CD4-positive, alpha-beta T cell treated with Interleukin-1 beta for 1 hour (primary cell): Measurements from ENCODE around the gene SDHAF4.
"Not testable (repeated sequence)": the region's sequence is repeated elsewhere in the genome, so short reads cannot be mapped to it uniquely, and the experiment has no call there.

Experiments
- DNase-seq, 2 donors: peaks; one replicate each; pipeline ENCODE4 v3.0.0-alpha.2; 2020 to 2022

The SDHAF4 gene

DNA sequence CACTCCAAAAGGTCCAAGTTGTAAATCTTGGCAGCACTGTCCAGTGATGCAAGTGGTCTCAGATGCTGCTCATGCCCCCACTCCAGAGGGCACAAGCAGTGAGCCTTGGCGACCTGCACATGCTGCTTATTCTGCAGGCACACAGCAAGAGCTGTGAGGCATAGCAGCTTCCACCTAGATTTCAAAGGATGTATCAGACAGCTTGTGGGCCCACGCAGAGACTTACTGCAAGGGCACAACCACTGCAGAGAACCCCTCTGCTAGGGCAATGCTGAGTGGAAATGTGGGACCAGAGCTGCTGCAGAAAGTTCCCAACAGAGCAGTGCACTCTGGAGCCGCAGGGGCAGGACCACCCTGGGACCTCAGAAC lies 26.4 kb downstream of the SDHAF4 start:
- DNase-seq: no peak

DNA sequence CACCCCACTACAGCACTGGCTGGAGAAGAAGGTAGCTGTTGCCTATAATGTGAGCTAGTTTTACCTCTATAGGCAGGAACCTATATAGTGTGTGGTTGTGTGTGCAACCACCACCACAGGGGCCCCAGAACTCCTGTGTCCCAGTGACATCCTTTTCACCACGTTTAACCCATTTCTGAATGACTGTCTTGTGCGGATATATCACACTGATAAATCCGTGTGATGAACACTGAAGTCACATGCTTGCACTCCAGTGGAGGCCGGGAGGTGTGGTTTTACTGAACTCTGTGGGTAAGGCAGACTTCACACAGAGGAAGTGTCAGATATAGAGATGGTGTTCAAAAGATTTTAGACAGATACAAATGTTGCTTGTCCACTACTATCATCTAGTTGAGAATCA lies 32.5 kb downstream of the SDHAF4 start:
- peak in 1 of 2 donors; percentile 8 for DNase-seq

DNA sequence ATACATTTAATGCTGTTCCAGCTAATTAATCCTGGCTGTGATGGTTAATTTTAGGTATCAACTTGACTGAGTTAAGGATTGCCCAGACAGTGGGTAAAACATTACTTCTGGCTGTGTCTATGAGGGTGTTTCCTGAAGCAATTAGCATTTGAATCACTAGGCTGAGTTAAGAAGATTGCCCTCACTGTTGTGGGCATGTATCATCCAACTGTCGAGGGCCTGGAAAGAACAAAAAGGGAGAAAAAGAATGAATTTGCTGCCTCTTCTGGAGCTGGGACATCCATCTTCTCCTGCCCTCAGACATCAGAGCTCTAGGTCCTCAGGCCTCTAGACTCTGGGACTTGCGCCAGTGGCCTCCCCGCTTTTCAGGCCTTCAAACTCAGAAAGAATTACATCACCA lies 34.3 kb downstream of the SDHAF4 start:
- no peak for DNase-seq

DNA sequence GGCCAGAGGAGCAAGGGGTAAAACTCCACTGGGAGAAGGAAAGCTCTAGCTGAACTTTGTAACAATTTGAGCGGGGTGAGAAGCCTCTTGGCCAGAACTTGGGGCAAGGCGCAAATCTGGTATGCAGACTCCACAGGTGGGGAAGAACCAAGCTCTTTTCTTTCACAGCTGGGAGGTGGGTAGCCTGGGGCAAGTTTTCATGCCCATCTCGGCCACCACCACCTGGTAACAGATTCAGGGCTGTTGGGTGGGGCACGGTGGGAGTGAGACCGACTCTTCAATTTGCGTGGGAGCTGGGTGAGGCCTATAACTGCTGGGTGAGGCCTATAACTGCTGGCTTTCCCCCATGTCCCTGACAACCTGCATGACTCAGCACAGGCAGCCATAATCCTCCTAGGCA lies 37.5 kb downstream of the SDHAF4 start:
- no peak for DNase-seq

DNA sequence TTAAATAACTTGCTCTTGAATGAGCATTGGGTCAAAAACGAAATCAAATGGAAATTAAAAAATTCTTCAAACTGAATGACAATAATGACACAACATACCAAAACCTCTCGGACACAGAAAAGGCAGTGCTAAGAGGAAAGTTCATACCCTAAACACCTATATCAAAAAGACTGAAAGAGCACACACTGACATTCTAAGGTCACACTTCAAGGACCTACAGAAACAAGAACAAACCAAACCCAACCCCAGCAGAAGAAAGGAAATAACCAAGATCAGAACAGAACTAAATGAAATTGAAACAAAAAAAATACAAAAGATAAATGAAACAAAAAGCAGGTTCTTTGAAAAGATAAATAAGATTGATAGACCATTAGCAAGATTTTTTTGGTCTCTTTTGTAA lies 40.6 kb downstream of the SDHAF4 start:
- not testable (repeated sequence) for DNase-seq

DNA sequence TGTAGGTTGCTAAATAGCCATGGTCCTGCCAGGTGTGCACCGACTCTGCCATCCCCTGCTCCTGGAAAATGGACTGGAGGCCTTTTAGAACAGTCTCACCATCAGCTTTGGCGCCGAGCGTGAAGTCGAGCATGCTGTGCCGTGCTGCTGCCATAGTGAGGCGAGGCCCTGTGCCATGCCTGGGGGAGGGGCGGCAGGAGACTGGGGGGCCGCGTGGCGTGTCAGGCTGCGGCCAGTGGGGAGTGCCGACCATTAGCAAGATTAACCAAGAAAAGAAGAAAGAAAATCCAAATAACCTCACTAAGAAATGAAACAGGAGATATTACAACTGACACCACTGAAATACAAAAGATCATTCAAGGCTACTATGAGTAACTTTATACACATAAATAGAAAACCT lies 42.5 kb downstream of the SDHAF4 start:
- not testable (repeated sequence) for DNase-seq

DNA sequence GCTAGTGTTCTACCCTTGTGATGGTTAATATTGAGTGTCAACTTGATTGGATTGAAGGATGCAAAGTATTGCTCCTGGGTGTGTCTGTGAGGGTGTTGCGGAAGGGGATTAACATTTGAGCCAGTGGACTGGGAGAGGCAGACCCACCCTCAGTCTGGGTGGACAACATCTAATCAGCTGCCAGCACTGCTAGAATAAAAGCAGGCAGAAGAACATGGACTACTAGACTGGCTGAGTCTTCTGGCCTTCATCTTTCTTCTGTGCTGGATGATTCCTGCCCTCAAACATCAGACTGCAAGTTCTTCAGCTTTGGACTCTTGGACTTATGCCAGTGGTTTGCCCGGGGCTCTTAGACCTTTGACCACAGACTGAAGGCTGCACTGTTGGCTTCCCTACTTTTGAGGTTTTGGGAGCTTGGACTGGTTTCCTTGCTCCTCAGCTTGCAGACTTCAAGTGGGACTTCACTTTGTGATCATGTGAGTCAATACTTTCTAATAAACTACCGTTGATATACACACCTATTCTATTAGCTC lies 50.1 kb downstream of the SDHAF4 start:
- DNase-seq: no peak

DNA sequence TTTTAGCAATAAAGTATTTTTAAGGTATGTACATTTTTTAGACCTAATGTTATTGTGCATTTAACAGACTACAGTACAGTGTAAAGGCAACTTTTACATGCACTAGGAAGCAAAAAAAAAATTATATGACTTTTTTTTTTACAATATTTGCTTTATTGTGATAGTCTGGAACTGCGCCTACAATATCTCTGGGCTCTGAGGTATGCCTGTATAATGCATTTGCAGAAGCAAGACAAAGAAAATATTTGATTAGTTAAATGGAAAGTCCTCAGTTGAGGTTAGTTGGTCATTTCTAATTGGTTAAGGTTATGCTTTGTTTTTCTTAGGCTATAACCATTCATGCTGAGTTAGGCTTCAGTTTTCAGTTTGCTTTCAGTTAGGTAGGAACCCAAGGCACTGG lies 54.0 kb downstream of the SDHAF4 start:
- DNase-seq: no peak

DNA sequence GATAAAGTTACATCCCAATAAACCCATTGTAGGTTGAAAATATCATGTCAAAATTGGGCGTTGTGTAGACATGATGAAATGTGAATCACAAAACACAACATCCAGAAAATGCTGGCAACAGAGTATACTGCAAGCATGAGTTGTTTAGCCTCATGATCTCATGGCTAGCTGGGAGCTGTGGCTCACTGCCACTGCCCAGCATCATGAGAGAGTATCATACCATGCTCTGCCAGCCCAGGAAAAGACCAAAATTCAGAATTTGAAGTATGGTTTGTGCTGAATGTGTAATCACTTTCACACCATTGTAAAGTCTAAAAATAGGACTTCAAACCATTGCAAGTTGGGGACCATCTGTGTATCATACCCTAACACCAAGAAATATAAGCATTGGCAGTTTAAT lies 55.7 kb downstream of the SDHAF4 start:
- DNase-seq: no peak

DNA sequence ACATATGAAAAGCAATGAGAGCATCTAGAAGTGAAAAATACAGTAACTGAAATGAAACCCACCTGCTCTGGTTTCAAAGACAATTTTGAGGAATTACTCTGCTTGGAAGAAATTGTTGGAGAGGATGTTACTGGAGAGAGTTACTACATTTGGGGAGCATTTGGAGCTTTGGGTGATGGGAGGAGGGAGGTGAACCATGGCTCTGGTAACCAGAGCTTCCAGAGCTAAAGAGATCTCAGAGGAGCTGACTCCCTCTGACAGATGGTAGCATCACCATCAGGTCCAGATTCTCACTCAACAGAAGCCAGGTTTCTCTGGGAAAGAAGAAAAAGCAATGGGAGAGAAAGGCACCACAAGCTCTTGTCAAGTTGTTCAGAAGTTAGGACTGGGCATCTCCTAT lies 58.7 kb downstream of the SDHAF4 start:
- no peak for DNase-seq

DNA sequence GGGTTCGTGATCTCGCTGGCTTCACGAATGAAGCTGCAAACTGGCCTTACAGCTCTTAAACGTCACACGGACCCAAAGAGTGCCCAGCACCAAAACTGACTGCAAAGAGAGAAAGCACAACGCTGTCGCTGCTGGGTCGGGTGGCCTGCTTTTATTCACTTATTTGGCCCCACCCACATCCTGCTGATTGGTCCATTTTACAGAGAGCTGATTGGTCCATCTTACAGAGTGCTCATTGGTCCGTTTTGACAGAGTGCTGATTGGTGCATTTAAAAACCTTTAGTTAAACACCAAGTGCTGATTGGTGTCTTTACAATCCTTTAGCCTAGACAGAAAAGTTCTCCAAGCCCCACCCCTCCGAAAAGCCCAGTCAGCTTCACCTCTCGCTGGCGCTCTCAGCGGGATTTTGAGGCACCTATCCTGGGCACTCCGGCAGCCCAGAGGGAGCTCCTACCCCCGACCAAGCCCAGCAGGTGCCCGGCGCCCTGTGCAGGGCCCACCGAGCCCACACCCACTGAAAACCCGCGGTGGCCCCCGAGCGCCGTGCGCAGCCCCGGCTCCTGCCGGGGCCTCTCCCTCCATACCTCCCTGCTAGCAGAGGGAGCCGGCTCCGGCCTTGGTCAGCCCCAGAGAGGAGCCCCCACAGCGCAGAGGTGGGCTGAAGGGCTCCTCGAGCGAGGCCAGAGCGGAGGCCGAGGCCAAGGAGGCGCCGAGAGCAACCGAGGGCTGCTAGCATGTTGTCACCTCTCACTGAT lies 60.9 kb downstream of the SDHAF4 start:
- no peak for DNase-seq

DNA sequence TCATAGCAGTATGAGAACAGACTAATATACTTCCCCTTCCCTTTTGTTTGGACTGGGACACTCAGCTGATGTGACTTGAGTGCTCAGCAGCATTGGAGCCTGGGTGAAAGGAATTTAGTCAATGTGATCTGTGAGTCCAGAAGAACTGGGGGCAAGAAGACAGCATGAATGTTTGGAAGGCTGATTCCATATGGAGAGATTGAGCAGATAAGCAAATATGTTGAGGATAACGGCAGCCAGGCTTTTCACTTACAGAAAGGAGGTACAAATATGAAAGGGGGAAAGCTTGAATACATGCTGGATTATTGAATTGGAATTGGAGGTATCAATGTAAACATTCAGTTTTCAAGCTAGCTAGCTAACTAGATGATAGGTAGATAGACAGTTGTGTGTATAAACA lies 63.2 kb downstream of the SDHAF4 start:
- DNase-seq: no peak

DNA sequence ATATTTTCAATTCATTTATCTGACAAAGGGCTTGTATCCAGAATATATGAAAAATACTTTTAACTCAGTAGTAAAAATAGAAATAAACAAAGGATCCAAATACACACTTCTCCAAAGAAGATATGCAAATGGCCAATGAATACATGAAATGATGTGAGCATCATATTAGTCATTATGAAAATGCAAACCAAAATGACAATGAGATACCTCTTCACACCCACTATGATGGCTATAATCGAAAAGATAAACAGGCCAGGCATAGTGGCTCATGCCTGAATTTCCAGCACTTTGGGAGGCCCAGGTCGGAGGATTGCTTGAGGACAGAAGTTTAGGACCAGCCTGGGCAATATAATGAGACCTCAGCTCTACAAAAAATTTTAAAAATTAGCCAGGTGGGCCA lies 67.1 kb downstream of the SDHAF4 start:
- no peak for DNase-seq

DNA sequence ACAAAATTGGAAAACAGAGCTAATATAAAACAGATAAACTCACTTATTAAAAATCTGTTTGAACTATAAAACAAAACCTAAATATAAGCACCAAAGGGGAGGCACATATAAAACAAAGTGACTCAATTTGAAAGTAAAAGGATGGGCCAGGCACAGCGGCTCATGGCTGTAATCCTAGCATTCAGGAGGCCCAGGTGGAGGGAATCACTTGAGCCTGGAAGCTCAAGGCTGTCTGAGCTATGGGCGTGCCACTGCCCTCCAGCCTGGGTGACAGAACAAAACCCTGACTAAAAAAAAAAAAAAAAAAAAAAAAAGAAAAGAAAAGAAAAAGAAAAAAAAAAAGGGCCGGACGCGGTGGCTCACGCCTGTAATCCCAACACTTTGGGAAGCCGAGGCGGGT lies 69.9 kb downstream of the SDHAF4 start:
- DNase-seq: no peak

DNA sequence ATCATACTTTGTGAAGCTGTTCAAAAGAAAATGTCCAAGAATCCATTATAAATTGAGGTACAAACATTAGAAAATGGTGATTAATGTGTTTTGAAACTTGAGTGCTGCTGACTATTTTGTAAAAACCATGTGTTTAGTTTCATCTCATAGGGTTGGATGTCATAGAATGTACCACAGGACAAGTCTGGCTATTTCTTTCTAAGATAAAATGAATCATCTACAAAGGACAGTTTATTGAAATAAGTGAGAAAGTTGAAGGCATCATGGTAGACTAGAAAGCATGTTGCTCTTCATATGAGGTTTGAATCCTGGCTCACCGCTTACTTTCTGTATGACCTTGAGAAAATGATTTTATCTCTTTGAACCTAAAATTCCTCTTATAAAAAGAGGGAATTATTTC lies 71.7 kb downstream of the SDHAF4 start:
- no peak for DNase-seq
